ENCODE measurements around the gene FGGY.

Gene FGGY

GRCh38 chr1:59397139-59397858 is 100.4 kb downstream of the FGGY start:
- Histone ChIP-seq H3K4me2 (ENCODE audit: low read depth, low read length, poor library complexity, severe bottlenecking) (no peak overlapping the region), H2AFZ (ENCODE audit: low read depth, low read length, severe bottlenecking) (no peak overlapping the region), H3K9me3 (ENCODE audit: insufficient read depth, low read length) (no peaks in the 10 kb centered on the region), H3K27ac (ENCODE audit: low read depth, low read length) (no peak overlapping the region), H4K20me1 (ENCODE audit: low read depth, low read length) (no peaks in the 10 kb centered on the region), H3K9me2 (replicated peaks; ENCODE audit: insufficient read depth, low read length) (no peaks in the 10 kb centered on the region), H3K36me3 (ENCODE audit: low read length) (no peaks in the 10 kb centered on the region), H3F3A (ENCODE audit: insufficient read depth) (no peaks in the 10 kb centered on the region), H3K27me3 (ENCODE audit: low read length) (no peaks in the 10 kb centered on the region), H3K9ac (ENCODE audit: low read length) (no peak overlapping the region), H3K79me2 (ENCODE audit: insufficient read depth, low read length) (no peaks in the 10 kb centered on the region), H3K4me3 (ENCODE audit: insufficient read depth, low read length, poor library complexity, severe bottlenecking) (no peak overlapping the region)
- TF ChIP-seq CTCF (IDR thresholded peaks at IDR 0.05; ENCODE audit: insufficient read depth, low read length, poor library complexity, severe bottlenecking) (no peak), EZH2phosphoT487 (conservative IDR thresholded peaks at IDR 0.05; ENCODE audit: low read length) (no peak)

GRCh38 chr1:59399642-59400041 is 102.7 kb downstream of the FGGY start:
- TF ChIP-seq EZH2phosphoT487 (conservative IDR thresholded peaks at IDR 0.05; ENCODE audit: low read length) (no peak), CTCF (IDR thresholded peaks at IDR 0.05; ENCODE audit: insufficient read depth, low read length, poor library complexity, severe bottlenecking) (no peak)
- H3K4me2 ChIP-seq (ENCODE audit: low read depth, low read length, poor library complexity, severe bottlenecking) = no peak overlapping the region
- H3K4me3 ChIP-seq (ENCODE audit: insufficient read depth, low read length, poor library complexity, severe bottlenecking) = no peak overlapping the region
- no peak overlapping the region for H3K27ac ChIP-seq (ENCODE audit: low read depth, low read length)
- H3K9me2 ChIP-seq (replicated peaks; ENCODE audit: insufficient read depth, low read length) = no peaks in the 10 kb centered on the region
- no peaks in the 10 kb centered on the region for H3K27me3 ChIP-seq (ENCODE audit: low read length)
- no peaks in the 10 kb centered on the region for H3K36me3 ChIP-seq (ENCODE audit: low read length)
- H3K79me2 ChIP-seq (ENCODE audit: insufficient read depth, low read length) = no peaks in the 10 kb centered on the region
- no peaks in the 10 kb centered on the region for H3K9me3 ChIP-seq (ENCODE audit: insufficient read depth, low read length)
- no peak overlapping the region for H3K9ac ChIP-seq (ENCODE audit: low read length)
- H4K20me1 ChIP-seq (ENCODE audit: low read depth, low read length) = no peaks in the 10 kb centered on the region
- no peaks in the 10 kb centered on the region for H3F3A ChIP-seq (ENCODE audit: insufficient read depth)
- H2AFZ ChIP-seq (ENCODE audit: low read depth, low read length, severe bottlenecking) = no peak overlapping the region

DNA sequence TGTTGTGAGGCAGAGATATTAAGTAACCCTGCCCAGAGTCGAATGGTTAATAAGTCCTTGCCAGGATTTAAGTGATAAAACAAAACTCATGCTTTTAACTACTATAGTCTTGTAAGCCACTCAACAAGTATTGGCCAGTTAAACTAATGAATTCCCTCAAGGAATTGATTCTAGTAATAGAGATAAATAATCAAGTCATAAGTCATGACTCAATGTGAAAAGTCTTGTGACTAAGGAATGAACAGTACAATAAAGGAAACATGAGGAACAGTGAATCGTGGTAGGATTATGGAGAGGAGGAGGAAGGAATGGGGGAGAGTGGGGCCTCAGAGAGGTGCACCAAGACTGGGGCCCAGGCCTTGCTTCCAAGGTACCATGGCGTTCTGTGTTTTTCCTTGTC is 104.7 kb downstream of the FGGY start:
- Histone ChIP-seq H3F3A (ENCODE audit: insufficient read depth) (no peaks in the 10 kb centered on the region), H3K9me3 (ENCODE audit: insufficient read depth, low read length) (no peaks in the 10 kb centered on the region), H3K9ac (ENCODE audit: low read length) (no peak overlapping the region), H3K79me2 (ENCODE audit: insufficient read depth, low read length) (no peaks in the 10 kb centered on the region), H3K9me2 (replicated peaks; ENCODE audit: insufficient read depth, low read length) (no peaks in the 10 kb centered on the region), H3K27ac (ENCODE audit: low read depth, low read length) (no peak overlapping the region), H2AFZ (ENCODE audit: low read depth, low read length, severe bottlenecking) (no peak overlapping the region), H3K4me2 (ENCODE audit: low read depth, low read length, poor library complexity, severe bottlenecking) (no peak overlapping the region), H3K27me3 (ENCODE audit: low read length) (no peaks in the 10 kb centered on the region), H3K4me3 (ENCODE audit: insufficient read depth, low read length, poor library complexity, severe bottlenecking) (no peak overlapping the region), H4K20me1 (ENCODE audit: low read depth, low read length) (no peaks in the 10 kb centered on the region), H3K36me3 (ENCODE audit: low read length) (no peaks in the 10 kb centered on the region)
- no peak for TF ChIP-seq EZH2phosphoT487 (conservative IDR thresholded peaks at IDR 0.05; ENCODE audit: low read length)
- no peak for TF ChIP-seq CTCF (IDR thresholded peaks at IDR 0.05; ENCODE audit: insufficient read depth, low read length, poor library complexity, severe bottlenecking)
